Sigmoid colon (tissue), 7 donors: ENCODE results near the gene LITAF. TPM values are rescaled to one million over a fixed set of nuclear protein-coding genes. Genes with fewer than 3 reads are reported as not detected.
A peak's percentile ranks its signal among the peaks of the same experiment; 100 is the strongest.

Experiments used
- DNase-seq: peaks from one replicate; pipeline ENCODE4 v3.0.0-alpha.2; 2019
- H3K27ac ChIP-seq, 4 donors: fragments of 200-600 bp; sonication (generic); one replicate each; pipeline ENCODE4 v1.5.1; 2016 to 2019; ENCODE audit warnings: mild to moderate bottlenecking in 1 of 4
- H3K27me3 ChIP-seq, 3 donors: fragments of 200-600 bp; sonication (generic); one replicate each; pipeline ENCODE4 v1.5.1; 2019; ENCODE audit warnings: mild to moderate bottlenecking in 1 of 3
- H3K36me3 ChIP-seq, 4 donors: fragments of 200-600 bp; sonication (generic); one replicate each; pipeline ENCODE4 v1.5.1; 2016 to 2019
- H3K4me1 ChIP-seq, 4 donors: fragments of 200-600 bp; sonication (generic); one replicate each; pipeline ENCODE4 v1.5.1; 2017 to 2019
- H3K4me3 ChIP-seq, 4 donors: fragments of 200-600 bp; sonication (generic); one replicate each; pipeline ENCODE4 v1.5.1; 2017 to 2019; ENCODE audit warnings: mild to moderate bottlenecking in 2 of 4, moderate library complexity in 1 of 4
- H3K9me3 ChIP-seq, 4 donors: fragments of 200-600 bp in 3 of 4; sonication (generic) in 3 of 4; one replicate each; pipeline versions ENCODE4 v1.5.1 to v1.6.1; 2013 to 2019
- EP300 ChIP-seq, 4 donors: sonication (generic); formaldehyde crosslinking; IDR thresholded peaks; one replicate each; pipeline ENCODE4 v1.6.1; 2017; ENCODE audit warnings: antibody characterized with exemption in 4 of 4
- POLR2A ChIP-seq, 2 donors: fragments of 450-650 bp; IDR thresholded peaks; one replicate each; pipeline ENCODE4 v1.6.1; 2016; ENCODE audit warnings: antibody characterized with exemption in 2 of 2, mild to moderate bottlenecking in 2 of 2, moderate library complexity in 2 of 2
- POLR2AphosphoS5 ChIP-seq, 4 donors: sonication (generic); formaldehyde crosslinking; IDR thresholded peaks; one replicate each; pipeline ENCODE4 v1.6.1; 2017; ENCODE audit warnings: antibody characterized with exemption in 4 of 4
- WGBS, 2 donors: extraction: QIAGEN DNeasy Blood & Tissue Kit; methylation state at CpG; one replicate each; pipeline ENCODE4 v1.1.7; 2013; 5-methylcytosine and 5-hydroxymethylcytosine counted together
- intact Hi-C: fragments of 100-400 bp; cut with DNase I; formaldehyde crosslinking; loops from one replicate; pipeline ENCODE4 v1.15.1; 2023
- polyA plus RNA-seq, 3 donors: library from polyadenylated mRNA; stranded (reverse); fragments of 200-250 nt; gene quantifications; one replicate each; pipeline ENCODE4 v1.2.3, GENCODE V29; 2013
- total RNA-seq, 4 donors: library from RNA; depleted of rRNA; stranded (reverse); fragments of >200 nt; gene quantifications; one replicate each; pipeline ENCODE4 v1.1.0, GENCODE V29; 2016
- TF ChIP-seq, protein P1 (sequence below), 4 experiments: fragments of 450-650 bp in 3 of 4; fragments of 200-600 bp in 1 of 4; IDR thresholded peaks; one replicate each; pipeline ENCODE4 v1.5.1; 2016 to 2019; ENCODE audit warnings: antibody characterized with exemption in 4 of 4, mild to moderate bottlenecking in 3 of 4, moderate library complexity in 2 of 4
- donor health status: healthy with polysubstance abuse.
- donor health status: Bipolar disorder and iron deficiency.
- donor health status: healthy.

LITAF gene
- total and polyA plus RNA-seq, 7 donors: 20.6 to 307 (median 55.1) TPM

DNA sequence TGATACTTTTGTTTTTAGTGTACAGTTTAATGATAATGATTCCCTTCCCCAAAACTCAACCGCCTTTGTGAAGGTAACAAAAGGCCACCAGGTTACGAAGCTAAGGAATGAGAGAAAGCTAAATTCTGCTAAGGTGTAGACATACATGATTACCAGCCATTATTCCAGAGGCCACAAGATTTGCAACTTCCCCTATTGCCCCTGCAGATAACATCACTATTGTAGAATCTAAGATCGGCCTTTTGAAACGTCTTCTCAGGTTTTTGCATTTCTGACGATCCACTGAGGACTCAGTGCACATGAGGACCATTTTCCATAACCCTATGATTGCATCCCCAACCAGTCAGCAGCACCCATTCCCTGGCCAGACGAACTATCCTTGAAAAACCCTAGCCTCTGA lies 47.6 kb upstream of the LITAF start:
- DNase-seq: no peak
- no peaks in the 10 kb centered on the region for H3K9me3 ChIP-seq
- intact Hi-C loops: loop anchor here (10.0 kb wide), 1 partner anchor 80 kb away; no protein-coding TSS in a partner anchor
- no peak overlapping the region for H3K4me3 ChIP-seq
- no peaks in the 10 kb centered on the region for H3K36me3 ChIP-seq
- H3K27me3 ChIP-seq: no peaks in the 10 kb centered on the region
- H3K27ac ChIP-seq: no peak overlapping the region
- 73 to 86% methylated on average over 6 of the region's 6 CpGs for WGBS, 2 donors
- TF ChIP-seq EP300 (IDR thresholded peaks at IDR 0.05): no peak
- no peak for TF ChIP-seq POLR2A (IDR thresholded peaks at IDR 0.05)
- peaks cover 0 to 21% (median 15%) of the 10 kb centered on the region in 4 donors for H3K4me1 ChIP-seq

- Histone ChIP-seq H3K4me1 (peaks cover 0 to 30% (median 15%) of the 10 kb centered on the region in 4 donors), H3K36me3 (no peaks in the 10 kb centered on the region), H3K27ac (peak overlapping the region; percentile 63 to 71 (median 66)), H3K9me3 (no peaks in the 10 kb centered on the region), H3K27me3 (no peaks in the 10 kb centered on the region), H3K4me3 (no peak overlapping the region)
- TF ChIP-seq EP300 (IDR thresholded peaks at IDR 0.05) (no peak), POLR2A (IDR thresholded peaks at IDR 0.05) (no peak)
- TF ChIP-seq, protein P1, sequence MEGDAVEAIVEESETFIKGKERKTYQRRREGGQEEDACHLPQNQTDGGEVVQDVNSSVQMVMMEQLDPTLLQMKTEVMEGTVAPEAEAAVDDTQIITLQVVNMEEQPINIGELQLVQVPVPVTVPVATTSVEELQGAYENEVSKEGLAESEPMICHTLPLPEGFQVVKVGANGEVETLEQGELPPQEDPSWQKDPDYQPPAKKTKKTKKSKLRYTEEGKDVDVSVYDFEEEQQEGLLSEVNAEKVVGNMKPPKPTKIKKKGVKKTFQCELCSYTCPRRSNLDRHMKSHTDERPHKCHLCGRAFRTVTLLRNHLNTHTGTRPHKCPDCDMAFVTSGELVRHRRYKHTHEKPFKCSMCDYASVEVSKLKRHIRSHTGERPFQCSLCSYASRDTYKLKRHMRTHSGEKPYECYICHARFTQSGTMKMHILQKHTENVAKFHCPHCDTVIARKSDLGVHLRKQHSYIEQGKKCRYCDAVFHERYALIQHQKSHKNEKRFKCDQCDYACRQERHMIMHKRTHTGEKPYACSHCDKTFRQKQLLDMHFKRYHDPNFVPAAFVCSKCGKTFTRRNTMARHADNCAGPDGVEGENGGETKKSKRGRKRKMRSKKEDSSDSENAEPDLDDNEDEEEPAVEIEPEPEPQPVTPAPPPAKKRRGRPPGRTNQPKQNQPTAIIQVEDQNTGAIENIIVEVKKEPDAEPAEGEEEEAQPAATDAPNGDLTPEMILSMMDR (IDR thresholded peaks at IDR 0.05): no peak
- 82 to 89% methylated on average over 3 of the region's 3 CpGs for WGBS, 2 donors
- DNase-seq: no peak
- intact Hi-C loops: loop anchor here (10.0 kb wide), 1 partner anchor 78 kb away; no protein-coding TSS in a partner anchor
Measured at GRCh38 chr16:11633113-11633512, 46.4 kb upstream of the LITAF start.

DNA sequence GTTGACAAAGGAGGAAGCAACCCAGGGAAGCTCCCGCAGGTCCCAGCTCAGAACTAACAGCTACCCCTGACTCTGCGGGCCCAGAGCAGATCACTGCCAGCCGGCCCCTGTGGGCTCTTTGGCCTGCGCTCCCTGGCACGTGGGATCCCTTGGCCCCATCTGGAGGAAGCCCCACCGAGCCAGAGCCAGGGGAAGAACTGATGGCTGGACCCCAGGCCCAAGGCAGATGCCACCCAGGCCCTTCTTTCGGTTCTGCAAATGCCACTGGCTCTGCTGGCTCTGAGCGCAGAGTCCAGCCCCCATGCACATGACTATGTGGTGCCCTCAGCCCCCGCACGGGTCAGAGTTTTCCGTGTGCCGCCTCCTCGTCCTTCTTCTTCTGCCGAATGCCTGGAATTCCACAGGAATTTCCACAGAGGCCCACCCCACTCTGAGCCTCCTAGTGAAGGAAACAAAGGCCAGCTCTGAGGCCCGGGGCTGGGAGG lies 45.8 kb upstream of the LITAF start:
- Histone ChIP-seq H3K4me1 (peaks cover 0 to 31% (median 16%) of the 10 kb centered on the region in 4 donors), H3K4me3 (no peak overlapping the region), H3K27me3 (no peaks in the 10 kb centered on the region), H3K9me3 (no peaks in the 10 kb centered on the region), H3K36me3 (no peaks in the 10 kb centered on the region), H3K27ac (peak overlapping the region; percentile 63 to 71 (median 66))
- intact Hi-C loops: loop anchor here (10.0 kb wide), 1 partner anchor 78 kb away; no protein-coding TSS in a partner anchor
- peak; percentile 80 for DNase-seq
- TF ChIP-seq POLR2A (IDR thresholded peaks at IDR 0.05) (no peak), POLR2AphosphoS5 (IDR thresholded peaks at IDR 0.05) (peak; percentile 23 to 69 (median 43))
- WGBS, 2 donors: 67 to 81% methylated on average over 15 of the region's 15 CpGs

DNA sequence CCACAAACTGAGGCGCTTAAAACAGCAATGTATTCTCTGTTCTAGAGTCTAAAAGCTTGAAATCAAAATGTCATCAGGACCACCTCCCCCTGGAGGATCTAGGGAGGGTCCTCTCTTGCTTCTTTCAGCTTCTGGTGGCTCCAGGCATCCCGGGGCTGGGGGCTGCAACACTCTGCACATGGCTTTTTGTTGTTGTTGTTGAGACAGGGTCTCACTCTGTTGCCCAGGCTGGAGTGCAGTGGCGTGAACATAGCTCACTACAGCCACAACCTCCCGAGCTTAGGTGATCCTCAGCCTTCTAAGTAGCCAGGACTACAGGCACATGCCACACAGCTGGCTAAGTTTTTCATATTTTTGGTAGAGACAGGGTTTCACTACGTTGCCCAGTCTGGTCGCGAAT lies 44.5 kb upstream of the LITAF start:
- Histone ChIP-seq H3K27me3 (no peaks in the 10 kb centered on the region), H3K9me3 (no peaks in the 10 kb centered on the region), H3K4me1 (peaks cover 0 to 31% (median 18%) of the 10 kb centered on the region in 4 donors), H3K4me3 (no peak overlapping the region), H3K27ac (no peak overlapping the region), H3K36me3 (no peaks in the 10 kb centered on the region)
- 88 to 93% methylated on average over 7 of the region's 7 CpGs for WGBS, 2 donors
- DNase-seq: no peak
- TF ChIP-seq POLR2AphosphoS5 (IDR thresholded peaks at IDR 0.05): no peak
- no peak for TF ChIP-seq POLR2A (IDR thresholded peaks at IDR 0.05)
- TF ChIP-seq, protein P1 (IDR thresholded peaks at IDR 0.05): no peak
- TF ChIP-seq EP300 (IDR thresholded peaks at IDR 0.05): no peak
- intact Hi-C loops: loop anchor here (10.0 kb wide), 1 partner anchor 76 kb away; no protein-coding TSS in a partner anchor

DNA sequence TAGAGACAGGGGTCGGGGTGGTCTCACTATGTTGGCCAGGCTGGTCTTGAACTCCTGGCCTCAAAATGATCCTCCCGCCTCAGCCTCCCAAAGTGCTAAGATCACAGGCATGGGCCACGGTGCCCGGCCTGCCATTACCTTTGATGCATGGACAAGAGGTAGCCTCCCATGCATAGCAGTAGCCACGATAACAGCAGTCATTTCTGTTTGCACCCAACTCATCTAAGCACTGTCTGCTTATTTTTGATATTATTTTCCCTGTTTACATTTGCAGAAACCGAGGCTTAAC lies 44.0 kb upstream of the LITAF start:
- intact Hi-C loops: loop anchor here (10.0 kb wide), 1 partner anchor 76 kb away; no protein-coding TSS in a partner anchor
- H3K4me3 ChIP-seq: no peak overlapping the region
- no peaks in the 10 kb centered on the region for H3K36me3 ChIP-seq
- H3K4me1 ChIP-seq: peaks cover 0 to 31% (median 18%) of the 10 kb centered on the region in 4 donors
- H3K9me3 ChIP-seq: no peaks in the 10 kb centered on the region
- TF ChIP-seq, protein P1 (IDR thresholded peaks at IDR 0.05): no peak
- TF ChIP-seq POLR2AphosphoS5 (IDR thresholded peaks at IDR 0.05) (no peak), POLR2A (IDR thresholded peaks at IDR 0.05) (no peak), EP300 (IDR thresholded peaks at IDR 0.05) (no peak)
- no peak for DNase-seq
- H3K27ac ChIP-seq: no peak overlapping the region
- WGBS, 2 donors: 87 to 89% methylated on average over 6 of the region's 6 CpGs
- no peaks in the 10 kb centered on the region for H3K27me3 ChIP-seq
